Glutamatergic neuron (in vitro differentiated cells): ENCODE data around the gene DYRK2. TPM values are rescaled to one million over a fixed set of nuclear protein-coding genes. Genes with fewer than 3 reads are reported as not detected.
A peak's percentile ranks its signal among the peaks of the same experiment; 100 is the strongest.

Experiments used
- DNase-seq: peaks from one replicate; pipeline ENCODE4 v3.0.0; 2022
- H3K27ac Mint-ChIP-seq: one replicate; pipeline ENCODE4 v1.8.0; 2020; ENCODE audit warnings: mild to moderate bottlenecking, mixed read lengths, inconsistent platforms; ENCODE audit not compliant: unreplicated experiment
- H3K27me3 Mint-ChIP-seq: one replicate; pipeline ENCODE4 v1.8.0; 2020; ENCODE audit warnings: mild to moderate bottlenecking, moderate library complexity, mixed read lengths, inconsistent platforms; ENCODE audit not compliant: unreplicated experiment
- H3K36me3 Mint-ChIP-seq: one replicate; pipeline ENCODE4 v1.8.0; 2020; ENCODE audit warnings: mild to moderate bottlenecking, mixed read lengths, inconsistent platforms; ENCODE audit not compliant: unreplicated experiment
- H3K4me1 Mint-ChIP-seq: one replicate; pipeline ENCODE4 v1.8.0; 2020; ENCODE audit warnings: mild to moderate bottlenecking, low read depth, mixed read lengths, inconsistent platforms; ENCODE audit not compliant: unreplicated experiment
- H3K4me3 Mint-ChIP-seq: one replicate; pipeline ENCODE4 v1.8.0; 2020; ENCODE audit warnings: mild to moderate bottlenecking, mixed read lengths, inconsistent platforms; ENCODE audit not compliant: unreplicated experiment
- H3K9me3 Mint-ChIP-seq: one replicate; pipeline ENCODE4 v1.8.0; 2020; ENCODE audit warnings: mild to moderate bottlenecking, moderate library complexity, mixed read lengths, inconsistent platforms; ENCODE audit not compliant: unreplicated experiment
- CTCF ChIP-seq: fragments of 200-600 bp; sonication (generic); IDR thresholded peaks from one replicate; pipeline ENCODE4 v1.5.0; 2021; ENCODE audit not compliant: partially characterized antibody, unreplicated experiment
- total RNA-seq: library from RNA; stranded (reverse); fragmentation: NEBNext Ultra II Directional; extraction: Animal tissue kit (Norgen Biotek cat#: 25700); gene quantifications from one replicate; pipeline ENCODE4 v1.2.1, GENCODE V29; 2021; ENCODE audit not compliant: unreplicated experiment

Gene DYRK2
- total RNA-seq, 1 donor from 2014 or later = 70.9 TPM

- no peak for TF ChIP-seq CTCF
- Mint-ChIP-seq H3K4me3 (peak overlapping the region; percentile 93), H3K9me3 (peaks cover 25% of the 10 kb centered on the region), H3K27me3 (peaks cover 25% of the 10 kb centered on the region), H3K4me1 (peaks cover 22% of the 10 kb centered on the region), H3K36me3 (peaks cover 9% of the 10 kb centered on the region), H3K27ac (peak overlapping the region; percentile 96)
- peak; percentile 84 for DNase-seq
These were observed 585 bp upstream of the DYRK2 start for GRCh38 chr12:67647799-67648520.

- Mint-ChIP-seq H3K4me1 (peaks cover 30% of the 10 kb centered on the region), H3K27me3 (peaks cover 24% of the 10 kb centered on the region), H3K36me3 (peaks cover 11% of the 10 kb centered on the region), H3K4me3 (no peak overlapping the region), H3K27ac (no peak overlapping the region), H3K9me3 (peaks cover 25% of the 10 kb centered on the region)
- no peak for DNase-seq
- no peak for TF ChIP-seq CTCF
These were observed 670 bp downstream of the DYRK2 start for GRCh38 chr12:67649261-67649569.

GRCh38 chr12:67649570-67650387 is 1.2 kb downstream of the DYRK2 start:
- TF ChIP-seq CTCF = no peak
- peak; percentile 44 for DNase-seq
- Mint-ChIP-seq H3K36me3 (peaks cover 14% of the 10 kb centered on the region), H3K27ac (peak overlapping the region; percentile 99), H3K4me1 (peaks cover 36% of the 10 kb centered on the region), H3K4me3 (peak overlapping the region; percentile 98), H3K9me3 (peaks cover 22% of the 10 kb centered on the region), H3K27me3 (peaks cover 28% of the 10 kb centered on the region)

DNA sequence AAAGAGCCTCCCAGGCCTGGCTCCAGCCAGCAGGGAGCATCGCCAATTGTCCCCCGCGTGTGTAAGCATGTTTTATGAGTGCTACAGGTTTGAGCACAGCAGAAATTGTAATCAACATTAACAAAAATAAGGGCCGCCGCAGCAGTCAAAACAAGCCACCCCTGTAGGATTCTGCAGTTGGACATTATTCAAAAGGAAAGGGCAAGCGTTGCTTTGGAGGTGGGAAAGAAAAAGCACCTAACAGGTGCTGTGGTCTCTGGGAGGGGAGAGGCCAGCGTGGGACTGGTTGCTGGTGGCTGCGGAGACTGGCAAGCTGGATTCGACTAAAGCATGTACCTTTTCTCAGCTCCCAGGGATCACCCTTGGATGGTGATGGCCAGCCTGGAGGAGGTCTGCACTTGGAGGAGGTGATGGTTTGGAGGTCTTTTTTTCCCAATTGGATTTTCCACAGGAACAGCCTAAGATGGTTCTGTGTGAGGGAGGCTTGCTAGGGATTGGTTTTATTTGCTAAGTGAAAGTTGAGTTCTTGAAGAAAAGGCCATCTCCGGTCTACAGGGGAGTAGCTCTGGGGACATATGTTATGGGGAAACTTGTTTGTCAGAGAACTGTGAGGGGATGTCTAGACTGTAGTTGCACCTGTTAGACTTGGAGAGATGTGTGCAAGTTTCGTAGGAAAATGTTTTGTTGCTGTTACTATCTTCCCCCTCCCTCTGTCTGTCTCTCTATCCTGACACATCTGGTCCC is 2.0 kb downstream of the DYRK2 start:
- Mint-ChIP-seq H3K27ac (peak overlapping the region; percentile 99), H3K4me1 (peaks cover 39% of the 10 kb centered on the region), H3K9me3 (peaks cover 21% of the 10 kb centered on the region), H3K27me3 (peaks cover 28% of the 10 kb centered on the region), H3K36me3 (peaks cover 12% of the 10 kb centered on the region), H3K4me3 (peak overlapping the region; percentile 98)
- DNase-seq = peak; percentile 69
- no peak for TF ChIP-seq CTCF
